HG02943 (cell line): Measurements from ENCODE around the gene RRAS.

Experiments used
- ATAC-seq: cut with Tn5 transposase; IDR thresholded peaks from one replicate; pipeline ENCODE4 v1.9.1; 2021; ENCODE audit warnings: mild to moderate bottlenecking, low read depth, moderate library complexity; ENCODE audit not compliant: unreplicated experiment

Gene RRAS

DNA sequence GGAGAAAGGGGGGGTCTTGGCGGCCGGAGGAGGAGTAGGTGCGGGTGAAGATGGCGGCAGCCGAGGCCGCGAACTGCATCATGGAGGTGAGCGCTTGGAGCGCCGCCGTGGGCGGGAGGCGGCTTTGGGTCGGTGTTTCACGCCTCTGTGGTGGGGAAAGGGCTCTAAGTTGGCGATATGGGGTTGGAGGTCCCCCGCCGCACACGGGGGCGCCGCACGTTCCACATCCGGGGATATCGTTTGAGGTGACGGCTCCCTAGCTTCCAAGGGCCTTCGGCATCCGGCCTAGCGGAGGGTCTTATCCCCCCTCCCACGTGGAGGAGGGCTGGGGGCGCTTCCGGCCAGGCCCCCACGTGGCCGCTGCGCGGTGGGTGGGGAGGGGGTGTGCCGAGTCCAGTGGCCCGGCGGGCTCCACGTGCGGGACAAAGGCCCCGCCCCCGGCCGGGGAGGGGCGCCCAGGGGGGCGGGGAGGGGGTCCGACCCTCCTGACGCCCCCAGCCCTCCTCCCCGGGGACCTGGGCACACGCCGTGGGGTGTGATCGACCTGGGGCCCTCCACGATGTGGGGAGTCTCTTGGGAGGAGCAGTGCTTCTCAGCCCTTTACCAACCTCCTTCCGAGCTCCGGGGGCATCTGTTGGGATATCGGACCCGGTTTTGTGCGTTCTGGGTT lies 37.4 kb upstream of the RRAS start, which contains the start of gene PRMT1:
TSS of gene PRMT1 (plus strand) at position 41 of the 670 bp plus-strand sequence. CDS start at position 51, 10 bp downstream.
- no peak for ATAC-seq

DNA sequence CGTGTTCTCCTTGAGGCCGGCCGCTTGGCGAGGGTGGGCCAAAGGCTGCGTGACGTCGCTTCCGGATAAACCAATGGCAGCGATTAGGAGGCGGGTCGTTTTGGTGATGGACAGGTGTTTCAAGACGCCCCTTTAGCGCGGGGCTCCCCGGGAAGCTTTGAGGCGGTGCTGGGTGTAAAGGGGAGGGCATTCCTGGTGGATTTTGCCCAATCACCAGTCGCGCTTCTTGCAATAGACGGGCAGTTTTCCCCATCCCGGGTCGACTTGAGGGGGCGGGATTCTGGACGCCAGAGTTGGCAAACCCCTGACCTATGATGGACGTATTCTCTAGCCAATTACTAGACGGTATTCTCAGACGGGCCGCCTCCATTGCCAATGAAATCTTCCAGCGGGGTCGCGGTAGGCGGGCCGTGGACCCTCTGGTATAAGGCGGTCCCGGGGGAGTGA lies 36.9 kb upstream of the RRAS start:
- peak; percentile 60 for ATAC-seq

DNA sequence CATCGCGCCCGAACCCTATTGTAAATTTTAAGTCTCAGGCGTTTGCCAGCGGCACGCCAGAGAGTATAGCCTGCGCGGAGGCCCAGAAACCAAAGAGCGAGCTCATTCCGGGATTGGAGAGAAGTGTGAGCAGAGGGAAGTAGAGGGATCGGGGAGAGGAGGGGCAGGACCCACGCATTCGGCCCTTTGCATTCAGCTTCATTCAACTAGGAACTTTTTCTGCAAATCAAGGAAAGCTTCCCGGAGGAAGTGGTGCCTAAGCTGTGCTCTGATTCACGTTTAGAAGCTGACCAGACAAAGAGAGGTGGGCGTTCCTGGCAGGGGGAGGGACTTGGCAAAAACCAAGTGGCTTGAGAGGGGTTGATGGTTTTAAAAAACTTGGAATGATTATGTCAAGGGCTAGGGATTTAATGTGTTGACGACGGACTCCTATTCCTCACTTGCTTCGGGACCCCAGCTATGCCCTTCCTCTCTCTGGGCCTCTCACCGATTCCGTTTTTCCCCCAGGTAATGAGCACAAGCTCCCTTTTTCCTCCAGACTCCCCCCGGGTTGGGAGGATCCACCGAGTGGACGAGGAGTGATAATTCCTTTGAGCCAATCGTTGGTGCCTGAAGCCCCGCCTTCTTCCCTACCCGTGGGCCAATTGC lies 36.3 kb upstream of the RRAS start:
- ATAC-seq: no peak

DNA sequence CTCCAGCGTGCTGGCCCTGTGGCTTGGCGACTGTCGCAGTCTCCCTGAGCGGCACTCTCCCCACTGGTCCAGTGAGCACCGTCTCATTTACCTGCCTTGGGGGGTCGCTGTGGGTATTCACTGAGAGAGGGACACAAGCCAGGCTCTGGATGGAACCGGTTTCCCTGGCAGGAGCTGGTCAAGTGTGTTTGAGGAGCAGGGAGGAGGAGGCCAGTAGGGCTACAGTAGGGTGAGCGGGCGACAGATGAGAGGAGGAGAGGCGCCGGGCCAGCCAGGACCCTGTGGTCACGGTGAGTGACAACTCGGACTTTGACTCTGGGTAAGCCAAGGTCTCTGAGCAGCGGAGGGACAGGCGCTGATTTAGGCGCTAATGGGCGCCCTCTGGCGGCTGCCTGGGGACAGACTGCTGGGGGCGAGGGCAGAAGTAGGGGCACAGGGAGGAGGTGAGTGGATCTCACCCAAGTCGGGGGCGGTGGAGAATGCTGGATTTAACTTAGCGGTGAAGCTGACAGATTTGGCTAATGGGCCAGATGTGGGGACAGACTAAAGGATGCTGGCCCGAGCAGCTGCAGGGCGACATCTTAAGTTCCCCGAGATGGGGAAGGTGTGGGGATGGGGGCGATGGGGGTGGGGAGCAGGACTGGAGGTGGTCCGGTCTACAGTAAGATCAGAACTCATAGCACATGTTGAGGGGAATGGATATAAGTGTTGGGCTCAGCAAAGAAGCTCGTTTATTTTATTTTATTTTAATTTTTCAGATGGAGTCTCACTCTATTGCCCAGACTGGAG lies 32.4 kb upstream of the RRAS start:
- no peak for ATAC-seq

DNA sequence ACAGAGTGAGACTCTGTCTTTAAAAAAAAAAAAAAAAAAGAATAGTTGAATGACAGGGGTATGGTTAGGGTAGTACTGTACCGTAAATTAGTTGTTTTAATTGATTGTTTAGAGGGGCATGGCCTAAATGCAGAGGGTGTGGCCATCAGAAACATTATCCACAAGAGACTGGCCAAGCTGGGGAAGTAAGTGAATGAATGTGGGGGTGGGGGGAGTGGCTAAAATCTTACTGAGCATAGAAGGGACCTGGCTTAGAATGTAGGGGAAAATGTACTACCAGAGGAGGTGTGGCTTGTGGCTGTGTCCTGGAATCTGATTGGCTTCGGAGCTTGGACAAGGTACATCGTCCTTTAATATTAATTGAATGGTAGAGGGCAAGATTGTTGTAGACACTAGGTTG lies 29.6 kb upstream of the RRAS start:
- no peak for ATAC-seq

DNA sequence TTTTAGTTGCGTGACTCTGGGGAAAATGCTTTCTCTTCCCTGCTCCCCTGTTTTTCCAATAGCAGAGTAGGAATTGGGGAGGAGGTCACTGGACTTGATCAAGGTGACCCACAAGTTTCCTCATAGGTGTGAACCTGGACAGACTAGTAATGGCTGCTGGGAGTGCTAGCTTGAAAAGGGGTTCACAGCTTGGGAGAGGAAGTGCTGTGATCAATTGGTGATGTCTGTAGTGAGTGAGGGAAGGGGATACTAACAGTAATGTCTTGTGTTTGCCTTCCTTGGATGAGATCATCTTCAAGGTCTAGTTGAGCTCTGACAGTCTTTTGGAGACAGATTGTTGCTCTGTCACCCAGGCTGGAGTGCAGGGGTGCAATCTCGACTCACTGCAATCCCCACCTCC lies 27.5 kb upstream of the RRAS start:
- ATAC-seq: no peak

DNA sequence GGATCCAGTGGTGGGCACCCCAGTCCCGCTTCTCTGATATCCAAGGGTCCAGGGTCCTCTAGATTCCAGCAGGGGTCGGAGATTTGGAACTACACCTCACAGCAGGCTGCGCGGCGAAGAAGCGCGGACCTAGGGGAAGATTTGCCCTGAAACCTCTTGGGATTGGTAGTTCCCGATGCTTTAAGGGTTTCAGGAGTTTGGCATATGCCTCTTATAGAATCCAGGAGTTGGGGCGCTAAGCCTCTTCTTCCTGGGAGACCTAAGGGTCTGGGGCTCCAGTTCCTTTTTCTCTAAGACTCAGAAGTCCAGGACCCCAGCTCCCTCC lies 26.1 kb upstream of the RRAS start:
- ATAC-seq: no peak

DNA sequence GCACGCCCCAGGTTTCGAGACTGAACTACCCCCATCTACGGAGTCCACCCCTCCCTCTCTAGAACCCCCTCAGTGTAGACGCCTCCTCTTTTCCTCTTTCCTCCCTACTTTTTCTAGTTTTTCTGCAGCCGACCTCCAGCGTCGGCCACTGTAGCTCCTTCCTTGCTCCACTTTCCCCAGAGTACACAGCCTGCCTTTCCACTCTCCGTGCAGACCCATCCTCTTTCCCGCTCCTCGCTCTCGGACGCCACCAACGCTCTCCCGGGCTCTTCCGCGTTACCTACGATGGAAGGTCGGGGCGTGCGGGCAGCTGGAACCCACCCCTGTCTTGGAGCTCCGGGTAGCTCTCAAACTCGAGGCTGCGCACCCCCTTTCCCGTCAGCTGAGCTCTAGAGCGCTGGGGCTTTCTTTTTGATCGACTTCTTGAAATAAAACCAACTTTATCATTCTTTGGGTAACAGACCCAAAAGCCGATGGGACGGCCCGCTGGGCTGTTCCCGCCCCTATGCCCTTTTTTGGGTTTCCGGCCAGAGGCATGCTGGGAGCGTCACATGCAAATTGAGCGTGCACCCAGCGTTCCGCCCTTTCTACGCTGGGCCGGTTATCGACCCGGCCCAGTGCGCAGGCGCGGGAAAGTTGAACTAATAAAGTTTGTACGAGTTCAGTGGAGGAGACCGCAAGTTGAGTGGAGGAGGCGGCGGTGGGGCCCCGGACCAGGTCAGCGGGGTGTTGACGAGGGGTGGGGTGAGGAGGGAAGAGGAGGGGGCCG lies 25.6 kb upstream of the RRAS start, which contains the start of the genes BCL2L12 and IRF3:
TSS of gene BCL2L12 (plus strand) at position 583 of the 769 bp plus-strand sequence. CDS start 760 bp downstream, outside the sequence.
TSS of gene IRF3 (minus strand) at position 507 of the 769 bp plus-strand sequence. CDS start 1,019 bp downstream, outside the sequence.
- peak; percentile 79 for ATAC-seq

DNA sequence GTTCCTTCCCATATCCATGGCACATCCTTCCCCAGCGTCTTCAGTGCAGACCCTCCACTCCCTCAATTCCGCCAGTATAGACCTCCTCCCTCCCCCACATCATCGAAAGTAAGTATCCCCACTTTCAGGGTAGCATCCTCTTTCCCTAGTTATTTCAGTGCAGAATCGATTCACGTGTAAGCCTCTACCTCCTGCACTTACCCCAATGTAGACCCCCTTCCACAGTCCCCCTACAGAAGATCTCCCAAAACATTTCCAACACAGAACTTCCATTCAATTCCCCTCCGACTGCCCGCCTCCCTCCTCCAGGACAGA lies 25.1 kb upstream of the RRAS start:
- no peak for ATAC-seq

DNA sequence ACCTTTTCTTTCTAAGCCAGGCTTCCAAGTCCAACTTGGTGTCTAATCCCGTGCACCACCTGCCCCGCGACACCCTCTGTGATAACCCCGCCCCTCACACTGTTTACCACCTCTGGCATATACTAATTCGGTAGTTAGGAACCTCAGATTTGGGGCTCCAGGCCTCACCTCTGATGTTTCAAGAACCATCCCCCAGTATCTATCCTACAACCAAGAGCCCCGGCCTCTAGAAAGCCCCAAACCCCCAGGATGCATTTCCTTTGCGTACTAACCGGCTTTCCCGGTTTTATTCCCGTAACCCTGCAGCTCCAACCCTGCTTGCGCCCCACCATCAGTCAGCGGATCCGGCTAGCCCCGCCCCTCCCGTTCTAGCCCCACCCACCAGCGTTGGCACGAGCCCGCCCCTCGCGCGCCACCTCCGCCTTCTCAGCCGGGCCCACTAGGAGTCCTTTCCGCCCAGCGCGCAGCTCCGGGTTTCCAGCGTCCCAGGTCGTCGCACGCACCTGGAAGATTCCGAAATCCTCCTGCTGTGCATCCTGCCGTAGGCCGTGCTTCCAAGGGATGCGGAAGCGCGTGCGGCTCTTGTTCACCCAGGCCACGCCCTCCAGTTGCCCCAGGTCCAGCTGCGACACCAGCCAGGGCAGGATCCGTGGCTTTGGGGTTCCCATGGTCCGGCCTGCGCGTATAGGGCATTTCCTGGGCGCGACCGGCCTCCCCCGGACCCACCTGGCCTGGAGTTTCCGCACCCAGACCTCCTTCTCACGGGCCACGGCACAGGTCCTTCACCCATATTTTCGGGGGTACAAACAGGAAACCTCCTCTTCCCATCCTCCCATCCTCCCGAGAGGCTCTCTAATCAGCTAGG lies 24.5 kb upstream of the RRAS start:
- ATAC-seq: no peak

DNA sequence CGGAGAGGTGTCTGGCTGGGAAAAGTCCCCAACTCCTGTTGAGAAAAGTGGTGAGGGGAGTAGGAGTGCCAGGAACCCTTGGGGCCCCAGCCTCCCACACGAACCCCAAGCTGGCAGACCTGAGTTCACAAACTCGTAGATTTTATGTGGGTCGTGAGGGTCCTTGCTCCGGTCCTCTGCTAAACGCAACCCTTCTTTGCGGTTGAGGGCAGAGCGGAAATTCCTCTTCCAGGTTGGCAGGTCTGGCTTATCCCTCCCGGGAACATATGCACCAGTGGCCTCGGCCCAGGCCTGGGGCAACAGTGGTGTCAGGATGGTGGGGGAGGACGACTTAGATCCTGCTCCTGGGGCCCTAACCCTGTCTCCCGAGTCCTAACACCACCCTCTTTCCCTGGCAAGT lies 23.3 kb upstream of the RRAS start:
- ATAC-seq: no peak

DNA sequence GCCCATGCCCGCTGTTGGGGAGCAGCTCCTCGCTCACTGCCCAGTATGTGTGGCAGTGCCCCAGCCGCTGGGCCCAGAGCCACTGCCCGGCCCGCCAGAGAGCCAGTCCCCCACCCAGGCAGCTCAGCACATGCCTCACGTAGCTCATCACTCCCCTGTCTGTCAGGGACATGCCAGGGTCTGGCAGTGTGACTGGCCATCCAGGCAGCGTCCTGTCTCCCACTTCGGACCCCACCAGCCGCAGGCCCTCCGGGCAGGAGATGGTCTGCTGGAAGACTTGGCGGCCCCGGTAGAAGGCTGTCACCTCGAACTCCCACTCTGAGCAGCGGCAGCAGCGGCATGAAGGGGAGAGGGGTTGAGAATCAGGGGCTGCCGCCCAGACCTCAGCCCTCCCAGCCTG lies 22.1 kb upstream of the RRAS start:
- no peak for ATAC-seq

DNA sequence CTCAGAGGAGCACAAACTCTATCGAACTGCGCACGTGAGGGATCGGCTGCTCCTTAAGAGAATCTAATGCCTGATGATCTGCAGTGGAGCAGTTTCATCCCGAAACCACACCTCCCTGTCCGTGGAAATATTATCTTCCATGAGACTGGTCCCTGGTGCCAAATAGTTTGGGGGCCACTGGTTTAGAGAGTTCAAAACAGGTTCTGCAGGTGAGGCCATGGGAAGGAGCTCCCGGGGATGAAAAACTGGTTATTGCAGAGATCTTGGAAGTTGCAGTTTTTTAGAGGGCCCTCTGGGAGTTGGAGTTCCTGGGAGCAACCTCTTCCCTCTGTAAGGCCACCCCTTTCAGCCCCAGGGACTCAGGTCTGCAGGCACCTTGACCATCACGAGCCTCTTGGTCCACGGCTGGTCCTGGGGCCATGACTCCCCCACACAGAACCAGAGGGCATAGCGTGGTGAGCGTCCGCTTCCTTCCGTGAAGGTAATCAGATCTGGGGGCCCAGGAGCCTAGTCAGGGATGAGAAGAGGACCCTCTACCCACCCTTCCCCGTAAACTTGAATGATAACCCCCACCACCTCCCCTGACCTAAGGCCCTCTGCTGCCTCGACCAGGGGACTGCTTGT lies 20.5 kb upstream of the RRAS start:
- no peak for ATAC-seq

DNA sequence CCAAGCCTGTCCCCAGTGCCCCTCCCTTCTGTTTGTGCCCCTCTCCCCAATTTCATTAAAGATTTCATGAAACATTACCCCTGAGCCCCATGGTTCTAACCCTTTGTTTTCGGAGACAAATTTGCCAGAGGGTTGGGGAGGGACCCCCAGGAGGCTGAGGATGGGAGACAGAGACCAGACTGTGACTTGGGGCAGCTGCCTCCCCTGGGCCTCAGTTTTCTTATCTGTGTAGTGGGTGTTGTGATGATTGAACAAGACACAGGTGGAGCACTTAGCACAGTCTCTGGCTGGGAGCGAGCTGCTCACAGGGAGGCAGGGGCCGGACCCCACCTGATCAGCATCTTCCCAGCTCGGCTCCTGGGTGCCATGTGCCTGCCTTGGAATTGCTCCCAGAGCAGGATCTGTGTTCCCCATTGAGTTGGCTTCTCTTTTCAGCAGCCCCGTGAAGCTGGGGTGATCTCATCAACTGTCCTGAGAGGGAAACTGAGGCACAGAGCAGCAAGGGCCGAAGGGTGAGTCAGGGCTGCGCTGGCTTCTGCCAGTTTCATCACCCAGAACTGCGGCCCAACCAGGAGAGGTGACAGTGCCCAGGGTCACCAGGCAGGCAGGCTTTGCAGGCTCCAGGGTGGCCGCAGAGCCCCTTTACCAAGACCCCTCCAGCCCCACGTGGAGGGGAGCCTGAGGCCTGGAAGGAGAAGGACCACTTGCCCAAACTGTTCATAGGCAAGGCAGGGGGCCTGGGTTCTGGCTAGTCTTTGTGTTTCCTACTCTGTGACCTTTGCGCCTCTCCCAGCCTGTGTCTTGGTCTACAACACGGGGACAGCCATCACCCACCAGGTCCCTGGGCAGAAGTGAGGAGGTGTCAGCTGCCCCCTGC lies 18.9 kb upstream of the RRAS start:
- no peak for ATAC-seq

DNA sequence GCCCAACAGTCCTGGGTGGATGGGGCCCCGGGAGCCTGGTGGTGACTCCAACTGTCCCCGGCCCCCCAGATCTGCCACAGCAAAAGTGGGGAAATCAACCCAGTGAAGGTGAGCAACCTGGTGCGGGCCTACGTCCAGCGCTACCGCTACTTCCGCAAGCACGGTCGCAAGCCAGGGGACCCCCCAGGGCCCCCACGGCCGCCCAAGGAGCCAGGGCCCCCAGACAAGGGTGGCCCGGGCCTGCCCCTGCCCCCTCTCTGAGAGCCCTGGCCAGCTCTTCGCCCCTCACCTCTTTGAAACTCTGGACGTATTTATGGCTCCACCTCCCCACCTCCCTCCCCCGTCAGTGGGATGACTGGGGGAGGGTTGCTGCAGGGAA lies 18.2 kb upstream of the RRAS start:
- ATAC-seq: no peak

DNA sequence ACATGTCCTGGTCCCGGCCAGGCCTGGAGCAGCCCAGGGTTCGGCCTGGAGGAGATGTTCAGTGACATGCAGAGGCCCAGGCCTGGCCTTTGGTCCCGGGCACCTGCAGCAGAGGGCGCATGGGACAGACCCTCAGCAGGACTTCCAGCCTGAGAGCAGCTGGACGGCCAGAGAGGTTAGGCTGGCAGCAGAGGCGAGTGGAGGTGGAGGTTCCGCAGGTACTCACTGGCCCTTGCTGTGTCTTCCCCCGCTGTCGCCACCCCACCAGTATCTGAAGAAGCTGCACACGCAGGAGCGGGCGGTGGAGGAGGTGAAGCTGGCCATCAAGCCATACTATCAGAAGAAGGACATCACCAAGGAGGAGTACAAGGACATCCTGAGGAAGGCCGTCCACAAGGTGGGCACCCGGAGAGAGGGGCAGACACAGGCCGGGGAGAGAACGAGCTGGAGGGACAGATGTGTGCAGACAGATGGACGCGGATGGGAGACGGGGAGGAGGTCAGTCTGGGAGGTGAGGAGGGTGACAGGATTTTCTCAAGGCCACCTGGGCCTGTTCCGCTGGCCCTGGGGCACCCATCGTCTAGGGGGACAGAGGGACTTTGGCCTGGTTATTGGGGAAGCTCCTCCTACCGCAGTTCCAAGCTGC lies 17.7 kb upstream of the RRAS start:
- ATAC-seq: no peak

DNA sequence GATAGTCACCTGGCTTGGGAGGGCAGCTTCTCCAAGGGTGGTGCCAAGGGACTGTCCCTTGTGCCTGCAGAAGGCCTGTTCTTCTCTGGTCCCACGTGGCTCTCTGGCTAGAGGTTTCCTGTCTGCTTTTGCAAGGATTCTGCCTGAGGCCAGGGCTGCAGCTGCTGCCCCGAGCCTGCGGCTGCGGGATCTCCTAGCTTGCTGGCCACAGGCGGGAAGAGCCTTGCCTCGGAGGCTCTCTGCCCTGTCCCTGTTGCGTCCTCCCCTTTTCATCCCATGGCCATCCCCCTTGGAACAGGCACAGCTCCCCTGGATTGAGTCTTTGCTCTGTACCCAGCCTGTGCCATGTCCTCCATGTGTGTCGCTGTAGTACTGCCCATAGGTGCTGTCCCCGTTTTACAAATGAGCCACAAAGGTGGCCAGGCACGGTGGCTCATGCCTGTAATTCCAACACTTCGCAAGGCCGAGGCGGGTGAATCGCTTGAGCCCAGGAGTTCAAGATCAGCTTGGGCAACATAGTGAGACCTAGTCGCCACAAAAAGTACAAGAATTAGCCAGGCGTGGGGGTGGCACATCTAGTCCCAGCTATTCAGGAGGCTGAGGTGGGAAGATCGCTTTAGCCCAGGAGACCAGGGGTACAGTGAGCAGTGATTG lies 16.6 kb upstream of the RRAS start:
- ATAC-seq: no peak
